HUES48 (cell line): ENCODE data around the gene APBA2.

Experiments used
- H3K27ac ChIP-seq: one replicate; pipeline ENCODE4 v1.7.0; 2013; ENCODE audit warnings: low read depth, low read length, inconsistent platforms
- H3K27me3 ChIP-seq: 2 replicates; pipeline ENCODE4 v1.6.1; 2013; ENCODE audit warnings: mild to moderate bottlenecking, low read length; ENCODE audit not compliant: control insufficient read depth, insufficient read depth
- H3K36me3 ChIP-seq: 2 replicates; pipeline ENCODE4 v1.6.1; 2013; ENCODE audit warnings: low read length; ENCODE audit not compliant: control insufficient read depth, insufficient read depth
- H3K4me1 ChIP-seq: 2 replicates; pipeline ENCODE4 v1.6.1; 2013; ENCODE audit warnings: mild to moderate bottlenecking, low read length; ENCODE audit not compliant: control insufficient read depth, insufficient read depth
- H3K4me3 ChIP-seq: 2 replicates; pipeline ENCODE4 v1.5.1; 2013; ENCODE audit warnings: mild to moderate bottlenecking, low read depth, low read length
- H3K9ac ChIP-seq: 2 replicates; pipeline ENCODE4 v1.6.1; 2013; ENCODE audit warnings: mild to moderate bottlenecking, low read depth, low read length, moderate library complexity
- H3K9me3 ChIP-seq: 2 replicates; pipeline ENCODE4 v1.6.1; 2013; ENCODE audit warnings: low read length; ENCODE audit not compliant: control insufficient read depth, insufficient read depth

Gene APBA2

DNA sequence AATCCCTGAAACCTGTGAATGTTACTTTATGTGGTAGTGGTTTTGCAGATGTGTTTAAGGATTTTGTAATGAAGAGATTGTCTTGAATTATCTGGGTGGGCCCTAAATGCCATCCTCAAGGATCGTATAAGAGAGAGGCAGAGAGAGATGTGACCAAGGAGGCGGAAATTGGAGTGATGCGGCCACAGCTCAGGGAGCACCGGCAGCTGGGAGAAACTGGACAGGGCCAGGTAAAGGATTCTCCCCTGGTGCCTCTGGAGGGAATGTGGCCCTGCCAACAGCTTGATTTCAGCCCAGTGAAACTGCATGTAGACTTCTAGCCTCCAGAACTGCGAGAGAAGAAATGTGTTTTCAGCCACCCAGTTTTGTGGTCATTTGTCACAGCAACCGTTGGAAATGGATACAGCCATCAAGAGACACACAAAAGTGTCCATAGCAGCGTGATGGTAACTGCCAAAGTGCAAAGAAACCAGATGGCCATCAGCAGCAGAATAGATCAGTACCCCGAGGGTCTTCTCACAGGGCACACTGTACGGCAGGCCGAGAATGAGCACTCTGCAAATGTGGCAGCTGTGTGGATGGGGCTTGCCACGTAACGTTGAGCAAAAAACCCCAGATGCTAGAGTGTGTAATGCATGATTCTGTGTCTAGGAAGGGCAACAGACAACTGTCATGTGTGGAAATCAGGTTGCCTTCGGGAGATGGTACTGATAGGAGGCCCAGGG, 12.2 kb downstream of the APBA2 start:
- Histone ChIP-seq H3K27me3 (no peaks in the 10 kb centered on the region), H3K4me1 (no peaks in the 10 kb centered on the region), H3K4me3 (no peak overlapping the region), H3K9ac (no peak overlapping the region), H3K9me3 (peaks cover 8% of the 10 kb centered on the region), H3K27ac (no peak overlapping the region), H3K36me3 (no peaks in the 10 kb centered on the region)

DNA sequence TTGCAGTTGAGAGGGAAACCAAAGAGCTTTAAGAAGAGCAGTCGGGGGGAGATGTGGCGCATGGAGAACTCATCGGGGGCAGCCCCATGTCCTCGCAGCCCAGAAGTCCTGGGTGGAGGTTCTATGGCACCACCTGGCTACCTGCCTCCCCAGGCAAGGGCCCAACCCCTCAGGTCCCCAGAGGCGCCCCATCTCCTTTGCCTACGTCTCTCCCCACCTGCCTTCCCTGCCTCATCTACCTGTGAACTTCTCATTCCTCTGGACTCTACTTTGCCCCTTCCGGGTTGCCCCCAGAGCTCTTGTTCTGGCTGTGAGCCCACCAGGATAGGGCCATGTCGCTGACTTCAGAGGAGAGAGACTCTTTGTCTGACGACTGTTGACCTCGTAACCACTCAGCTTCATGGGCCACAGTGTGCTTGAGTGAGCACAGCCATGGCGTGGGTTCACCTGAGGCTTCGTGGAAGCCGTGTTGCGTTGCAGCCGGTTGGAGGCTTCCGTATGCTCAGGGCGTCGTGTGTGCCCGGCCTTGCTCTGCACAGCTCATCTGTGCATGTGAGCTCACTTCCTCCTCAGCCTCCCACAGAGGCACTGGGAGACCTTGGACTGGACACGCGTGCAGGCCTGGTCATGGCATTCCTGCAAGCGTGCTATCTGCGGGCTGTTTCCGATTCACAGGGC, 13.4 kb downstream of the APBA2 start:
- no peak overlapping the region for H3K27ac ChIP-seq
- H3K4me3 ChIP-seq: no peak overlapping the region
- peaks cover 8% of the 10 kb centered on the region for H3K9me3 ChIP-seq
- H3K4me1 ChIP-seq: no peaks in the 10 kb centered on the region
- H3K27me3 ChIP-seq: no peaks in the 10 kb centered on the region
- no peaks in the 10 kb centered on the region for H3K36me3 ChIP-seq
- H3K9ac ChIP-seq: no peak overlapping the region

DNA sequence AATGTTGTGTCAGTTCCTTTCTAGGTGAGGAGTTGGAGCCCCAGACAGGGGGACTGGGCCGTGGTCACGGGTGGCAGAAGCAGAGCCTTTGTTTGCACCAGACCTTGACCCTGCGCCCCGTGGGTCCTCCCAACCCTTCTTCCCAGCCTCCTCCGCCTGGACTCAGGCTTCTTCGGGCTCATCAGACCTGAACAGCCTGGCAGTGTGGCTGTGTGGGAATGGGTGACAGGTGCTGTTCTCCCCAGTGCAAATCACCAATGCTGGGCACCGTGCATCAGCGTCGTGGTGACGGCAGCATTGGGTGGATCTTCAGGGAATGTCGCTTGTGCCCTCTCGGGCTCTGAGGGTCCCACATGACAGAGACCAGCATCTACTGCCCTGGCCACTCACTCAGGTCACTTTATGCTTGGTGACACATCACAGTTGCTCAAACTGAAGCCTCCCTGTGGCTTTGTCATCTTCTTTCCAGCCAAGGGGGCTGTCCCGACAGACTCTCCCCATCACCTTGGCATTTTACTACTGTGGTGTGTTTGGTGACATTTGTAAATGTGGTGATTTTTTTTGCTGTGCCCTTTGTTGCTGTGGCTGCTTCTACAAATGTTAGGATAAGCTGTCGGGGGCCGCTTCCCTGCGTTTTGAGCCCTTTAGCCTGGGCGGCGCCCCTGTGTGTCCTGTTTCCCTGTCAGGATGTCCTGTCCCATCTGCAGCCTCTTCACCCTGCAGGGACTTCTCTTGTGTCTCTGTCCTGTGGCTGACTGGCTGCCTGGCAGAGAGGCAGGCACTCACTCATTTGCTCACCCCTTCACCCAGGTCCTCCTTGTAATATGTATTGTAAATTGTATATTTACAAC, 14.5 kb downstream of the APBA2 start:
- Histone ChIP-seq H3K4me3 (no peak overlapping the region), H3K4me1 (no peaks in the 10 kb centered on the region), H3K36me3 (no peaks in the 10 kb centered on the region), H3K9me3 (peaks cover 8% of the 10 kb centered on the region), H3K27ac (no peak overlapping the region), H3K27me3 (no peaks in the 10 kb centered on the region), H3K9ac (no peak overlapping the region)

DNA sequence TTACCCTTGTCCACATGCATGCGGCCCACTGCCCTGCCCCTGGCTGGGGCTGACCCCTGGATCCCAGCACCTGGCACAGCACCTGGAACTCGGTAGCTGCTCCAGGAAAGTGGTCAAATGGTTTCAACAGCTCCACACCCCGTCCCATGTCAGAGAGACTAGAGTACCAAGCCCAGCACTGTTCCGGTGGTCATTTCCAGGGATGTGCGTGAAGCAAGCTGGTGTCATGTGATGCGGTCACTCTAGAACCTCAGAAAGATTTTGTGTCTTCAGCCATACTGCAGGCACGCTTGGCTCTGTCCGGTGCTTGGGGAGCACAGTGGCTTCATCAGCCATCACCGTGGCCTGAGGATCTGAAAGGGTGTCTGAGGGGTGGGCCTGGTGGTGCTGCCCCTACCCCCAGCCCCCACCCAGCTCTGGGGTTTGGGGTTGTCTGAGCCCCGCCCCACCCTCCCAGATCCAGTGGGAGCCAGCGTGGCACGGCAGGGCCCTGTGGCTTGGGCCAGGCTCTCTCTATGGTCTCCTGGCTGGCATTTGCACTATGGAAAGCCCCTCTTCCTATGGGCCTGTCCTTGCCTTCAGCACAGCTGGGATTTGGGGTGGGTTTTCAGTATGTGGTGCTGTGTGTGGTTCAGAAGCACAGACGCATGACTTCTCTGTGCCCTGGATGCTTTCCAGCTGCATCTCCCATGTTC, 15.3 kb downstream of the APBA2 start:
- Histone ChIP-seq H3K4me3 (no peak overlapping the region), H3K27me3 (no peaks in the 10 kb centered on the region), H3K4me1 (no peaks in the 10 kb centered on the region), H3K9me3 (peaks cover 8% of the 10 kb centered on the region), H3K9ac (no peak overlapping the region), H3K36me3 (no peaks in the 10 kb centered on the region), H3K27ac (no peak overlapping the region)

DNA sequence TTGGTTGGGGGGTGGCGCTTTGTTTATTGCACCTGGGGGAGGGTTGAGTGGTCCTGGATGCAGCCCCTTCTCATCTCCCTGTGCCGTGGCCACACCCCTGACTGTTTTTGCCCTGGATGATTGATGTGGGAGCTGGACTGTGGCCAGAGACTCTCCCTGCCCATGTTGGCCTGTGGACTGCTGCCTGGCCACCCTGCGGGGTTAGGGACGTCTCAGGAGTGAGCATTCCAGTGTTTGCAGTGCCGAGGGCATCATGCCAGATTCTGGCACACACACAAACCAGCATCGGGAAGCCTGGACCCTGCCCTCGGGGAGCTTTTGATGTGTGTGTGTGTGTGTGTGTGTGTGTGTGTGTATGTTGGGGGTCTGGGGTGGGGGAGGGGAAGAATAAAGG, 15.8 kb downstream of the APBA2 start:
- no peak overlapping the region for H3K9ac ChIP-seq
- H3K27me3 ChIP-seq: no peaks in the 10 kb centered on the region
- no peak overlapping the region for H3K4me3 ChIP-seq
- no peaks in the 10 kb centered on the region for H3K36me3 ChIP-seq
- H3K27ac ChIP-seq: no peak overlapping the region
- no peaks in the 10 kb centered on the region for H3K4me1 ChIP-seq
- peaks cover 6% of the 10 kb centered on the region for H3K9me3 ChIP-seq

DNA sequence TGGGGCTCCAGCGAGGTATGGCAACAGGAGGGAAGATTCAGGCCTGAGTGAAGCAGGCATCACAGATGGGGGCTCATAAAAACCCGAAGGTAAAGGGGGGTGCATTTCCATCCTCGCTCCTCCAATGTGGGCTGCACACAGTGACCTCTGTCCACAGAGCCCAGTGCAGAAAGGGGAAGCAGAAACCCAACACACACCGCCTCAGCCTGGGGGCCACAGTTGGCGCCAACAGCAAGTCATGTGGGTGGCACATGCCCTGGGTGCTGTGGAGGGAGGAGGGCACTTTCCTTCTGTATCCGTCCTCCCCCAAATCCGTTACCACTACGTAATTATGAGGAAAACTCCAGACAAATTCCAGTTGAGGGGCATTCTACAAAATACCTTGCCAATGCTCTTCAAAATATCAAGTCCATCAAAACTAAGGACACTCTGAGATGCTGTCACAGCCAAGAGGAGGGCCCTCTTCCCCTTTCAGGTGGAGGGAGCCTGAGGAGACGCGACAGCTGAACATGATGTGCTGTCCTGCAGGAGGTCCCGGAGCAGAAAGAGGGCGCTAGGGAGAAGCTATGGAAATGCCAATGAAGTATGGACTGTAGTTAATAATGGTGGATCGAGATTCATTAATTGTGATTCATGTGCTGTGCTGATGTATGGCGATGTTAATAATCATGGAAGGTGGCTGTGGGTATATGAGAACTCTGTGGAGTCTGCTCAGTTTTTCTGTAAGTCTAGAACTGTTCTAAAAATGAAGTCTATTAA, 16.4 kb downstream of the APBA2 start:
- no peaks in the 10 kb centered on the region for H3K27me3 ChIP-seq
- H3K4me3 ChIP-seq: no peak overlapping the region
- peaks cover under 1% of the 10 kb centered on the region; the same call in 1 of the 2 replicates for H3K9me3 ChIP-seq
- no peak overlapping the region for H3K9ac ChIP-seq
- no peaks in the 10 kb centered on the region for H3K36me3 ChIP-seq
- H3K4me1 ChIP-seq: no peaks in the 10 kb centered on the region
- H3K27ac ChIP-seq: no peak overlapping the region

DNA sequence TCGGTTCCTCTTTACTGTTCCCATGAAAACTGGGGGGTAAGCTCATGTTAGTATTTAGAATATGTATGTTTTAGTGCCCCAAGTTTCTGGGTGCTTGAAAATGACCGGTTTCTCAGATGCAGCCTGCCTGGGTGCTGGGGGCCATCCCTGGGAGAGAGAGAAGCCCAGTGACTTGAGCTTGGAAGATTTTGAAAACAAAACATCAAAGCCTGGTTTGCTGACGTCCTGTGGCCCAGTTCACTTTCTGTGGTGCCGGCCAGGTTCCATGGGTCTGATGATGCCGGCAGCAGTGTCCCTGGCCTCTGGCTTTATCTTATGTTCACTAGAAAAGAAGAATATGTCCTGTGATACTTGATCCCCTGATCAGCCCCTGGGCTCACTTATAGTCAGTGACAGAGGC, 17.1 kb downstream of the APBA2 start:
- Histone ChIP-seq H3K9ac (no peak overlapping the region), H3K27me3 (no peaks in the 10 kb centered on the region)

DNA sequence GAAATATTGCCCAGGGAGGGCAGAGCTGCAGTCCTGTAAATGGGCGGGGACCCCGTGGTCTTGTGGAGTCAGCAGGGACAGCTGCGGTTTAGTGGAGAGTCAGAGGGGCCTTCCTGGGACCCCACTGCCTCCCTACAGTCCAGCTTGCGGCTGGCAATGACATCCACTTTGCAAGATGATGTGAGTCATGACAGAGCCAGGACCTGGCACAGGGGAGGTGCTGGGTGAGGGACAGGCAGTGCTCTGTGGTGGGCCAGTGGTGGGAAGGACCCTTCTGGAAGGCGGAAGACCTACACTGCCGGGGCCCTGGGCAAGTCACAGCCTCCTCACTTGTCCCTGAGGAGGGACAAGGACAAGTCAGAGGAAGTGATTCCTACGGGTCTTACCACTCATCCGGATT, 17.8 kb downstream of the APBA2 start:
- Histone ChIP-seq H3K9ac (no peak overlapping the region), H3K9me3 (no peaks in the 10 kb centered on the region), H3K27me3 (no peaks in the 10 kb centered on the region), H3K27ac (no peak overlapping the region), H3K4me3 (no peak overlapping the region), H3K36me3 (no peaks in the 10 kb centered on the region), H3K4me1 (no peaks in the 10 kb centered on the region)

More for the DNA sequence above, 17.1 kb downstream of the APBA2 start:
- H3K36me3 ChIP-seq: no peaks in the 10 kb centered on the region
- H3K4me1 ChIP-seq: no peaks in the 10 kb centered on the region
- H3K27ac ChIP-seq: no peak overlapping the region
- no peak overlapping the region for H3K4me3 ChIP-seq
- H3K9me3 ChIP-seq: no peaks in the 10 kb centered on the region

DNA sequence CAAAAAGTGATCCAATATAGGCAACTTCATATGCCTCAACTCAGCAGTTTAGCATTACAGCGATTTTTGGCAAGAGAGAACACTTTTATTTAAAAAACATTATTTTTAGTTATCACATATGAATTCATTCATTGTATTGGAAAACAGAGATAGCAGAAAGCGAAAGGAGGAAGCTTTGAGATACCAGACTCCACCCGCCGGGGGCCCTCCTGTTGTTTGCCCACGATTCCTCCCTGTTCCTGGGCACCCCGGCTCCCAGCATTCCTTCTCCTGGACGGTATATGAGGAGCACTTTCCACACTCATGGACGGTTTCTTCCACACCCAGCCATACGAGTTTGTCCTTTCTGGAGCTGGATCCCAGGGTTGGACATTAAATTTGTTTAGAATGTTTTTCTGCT, 18.2 kb downstream of the APBA2 start:
- Histone ChIP-seq H3K9ac (no peak overlapping the region), H3K4me1 (no peaks in the 10 kb centered on the region), H3K36me3 (no peaks in the 10 kb centered on the region), H3K9me3 (no peaks in the 10 kb centered on the region), H3K4me3 (no peak overlapping the region), H3K27ac (no peak overlapping the region), H3K27me3 (no peaks in the 10 kb centered on the region)

DNA sequence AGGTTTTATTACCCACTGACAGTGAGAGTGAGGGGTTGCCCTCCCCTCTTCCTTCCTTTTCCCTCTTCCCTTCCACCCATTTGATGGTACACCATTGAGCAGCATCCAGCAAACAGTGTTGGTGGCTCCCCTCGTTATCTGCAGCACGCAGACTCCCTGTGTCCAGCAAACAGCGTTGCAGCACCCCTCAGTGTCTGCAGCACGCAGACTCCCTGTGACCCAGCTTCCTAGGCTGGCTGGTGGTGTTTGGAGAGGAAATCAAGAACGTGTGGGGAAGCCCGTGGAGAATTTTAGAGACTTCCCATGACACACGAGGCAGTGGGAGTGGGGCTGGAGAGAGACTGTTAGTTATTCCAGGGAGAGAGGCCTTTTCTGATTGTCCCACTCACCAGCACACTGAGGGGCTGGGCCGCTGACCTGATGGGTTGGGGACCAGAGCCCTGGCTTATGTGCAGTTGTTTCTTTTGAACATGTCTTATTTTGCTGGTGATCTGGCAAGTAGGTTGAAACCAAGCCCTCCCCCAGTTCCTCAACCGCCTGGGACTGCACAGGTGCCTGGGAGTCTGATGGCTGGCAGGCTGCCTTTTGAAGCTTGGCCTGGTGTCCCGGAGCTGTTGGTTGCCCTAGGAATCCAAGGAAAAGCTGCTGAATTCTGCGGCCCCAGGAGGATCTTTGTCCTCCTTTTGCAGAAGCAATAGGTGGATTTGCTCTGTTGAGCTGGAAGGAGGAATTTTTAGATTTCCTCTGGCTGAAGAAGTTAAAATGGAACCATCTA, 19.0 kb downstream of the APBA2 start:
- H3K27ac ChIP-seq: no peak overlapping the region

More for the DNA sequence above, 19.0 kb downstream of the APBA2 start:
- no peaks in the 10 kb centered on the region for H3K4me1 ChIP-seq
- no peak overlapping the region for H3K9ac ChIP-seq
- H3K36me3 ChIP-seq: no peaks in the 10 kb centered on the region
- no peaks in the 10 kb centered on the region for H3K27me3 ChIP-seq
- H3K9me3 ChIP-seq: no peaks in the 10 kb centered on the region
- no peak overlapping the region for H3K4me3 ChIP-seq
